Posterior vena cava (tissue), 2 donors: ENCODE measurements around the gene ZNF490. TPM values are rescaled to one million over a fixed set of nuclear protein-coding genes. Genes with fewer than 3 reads are reported as not detected.
A peak's percentile ranks its signal among the peaks of the same experiment; 100 is the strongest.

Source experiments
- DNase-seq: peaks from one replicate; pipeline ENCODE4 v3.0.0-alpha.2; 2020; ENCODE audit warnings: low spot score
- intact Hi-C, 2 donors: fragments of 100-400 bp; cut with DNase I; formaldehyde crosslinking; loops; one replicate each; pipeline versions ENCODE4 v1.14.1 to v1.14.2; 2022 to 2023
- total RNA-seq, 2 donors: library from RNA; stranded (reverse); fragmentation: NEBNext Ultra II Directional; extraction: Animal tissue kit (Norgen Biotek cat#: 25700); gene quantifications; one replicate each; pipeline ENCODE4 v1.2.1, GENCODE V29; 2021
- donor health status: DM: yes; HTN: yes; CAD: no.
- donor health status: DM: yes; HTN: yes; CAD: no.

Gene ZNF490
- total RNA-seq, 2 donors from 2014 or later = 5.4 to 6.3 TPM

DNA sequence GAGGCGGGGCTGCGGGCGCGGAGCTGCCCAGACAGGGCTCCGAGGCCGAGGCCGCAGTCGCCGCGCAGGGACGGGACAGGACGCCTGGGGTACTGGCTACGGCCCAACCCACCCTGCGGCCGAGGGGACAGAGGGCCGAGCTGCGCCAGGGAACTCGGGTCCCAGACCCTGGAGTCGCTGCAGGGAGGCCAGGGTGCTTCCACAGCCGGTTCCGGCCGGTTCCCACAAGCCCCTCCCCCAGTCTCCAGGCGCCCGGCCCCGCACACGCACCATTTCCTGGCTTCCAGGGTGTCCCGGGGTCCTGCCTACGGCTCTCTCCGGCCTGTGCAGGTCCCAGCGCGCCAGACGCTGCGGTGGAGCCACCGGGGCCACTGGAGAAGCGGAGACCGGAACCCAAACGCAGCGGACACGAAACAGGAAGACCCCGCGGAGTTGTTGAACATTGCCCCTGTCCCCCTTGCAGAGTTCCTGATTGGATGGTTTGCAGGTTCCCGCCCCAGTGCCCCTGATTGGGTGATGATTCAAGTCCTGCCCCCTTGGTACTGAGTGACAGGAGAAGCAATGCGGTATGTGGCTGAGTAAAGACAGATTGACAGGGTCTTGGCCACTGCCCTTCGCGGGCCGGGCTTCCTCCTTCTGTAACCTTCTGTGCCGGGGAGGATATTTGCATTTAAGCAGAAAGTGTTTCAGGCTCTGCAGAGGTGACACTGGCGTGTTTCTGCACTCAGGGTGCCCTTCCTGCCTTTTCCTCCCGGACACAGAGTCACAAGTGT is 59.4 kb downstream of the ZNF490 start, which contains the start of gene ZNF564:
ZNF564 (minus strand) TSS at position 423 of the 773 bp plus-strand sequence; CDS start at position 273, 150 bp downstream.
- peak; percentile 96 for DNase-seq
- intact Hi-C loops = no loop called here

DNA sequence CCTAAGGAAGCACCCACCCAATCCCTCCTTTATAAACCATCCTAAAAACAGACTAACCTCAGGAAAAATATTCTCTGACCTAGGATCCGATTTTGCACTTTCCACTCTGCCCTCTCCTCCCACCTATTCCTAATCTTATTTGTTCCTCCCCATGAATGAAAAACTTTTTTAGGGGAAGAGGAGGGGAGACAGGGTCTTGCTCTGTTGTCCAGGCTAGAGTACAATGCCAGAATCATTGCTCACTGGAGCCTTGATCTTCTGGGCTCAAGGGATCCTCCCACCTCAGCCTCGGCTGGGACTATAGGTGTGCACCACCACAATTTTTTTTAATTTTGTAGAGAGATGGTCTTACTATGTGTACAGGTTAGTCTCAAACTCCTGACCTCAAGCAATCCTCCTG is 63.7 kb downstream of the ZNF490 start:
- DNase-seq = no peak
- intact Hi-C loops = no loop called here

DNA sequence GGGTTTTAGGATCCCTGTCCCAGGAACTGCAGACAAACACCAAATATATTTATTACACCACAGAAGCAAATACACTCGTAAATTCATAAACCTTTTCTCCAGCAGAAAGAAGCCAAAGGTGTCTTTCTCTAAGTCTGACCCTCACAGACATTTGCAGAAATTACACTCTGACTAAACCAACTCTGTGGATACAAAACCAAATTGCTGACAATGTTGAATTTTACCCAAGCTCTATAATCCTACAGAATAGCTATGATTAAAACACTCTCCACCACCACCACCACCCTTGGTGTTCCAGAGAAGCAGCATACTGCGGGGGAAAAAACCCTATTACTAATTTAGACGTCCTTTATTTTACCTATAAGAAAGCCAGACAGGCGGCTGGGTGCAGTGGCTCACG is 64.5 kb downstream of the ZNF490 start:
- intact Hi-C loops = no loop called here
- no peak for DNase-seq

DNA sequence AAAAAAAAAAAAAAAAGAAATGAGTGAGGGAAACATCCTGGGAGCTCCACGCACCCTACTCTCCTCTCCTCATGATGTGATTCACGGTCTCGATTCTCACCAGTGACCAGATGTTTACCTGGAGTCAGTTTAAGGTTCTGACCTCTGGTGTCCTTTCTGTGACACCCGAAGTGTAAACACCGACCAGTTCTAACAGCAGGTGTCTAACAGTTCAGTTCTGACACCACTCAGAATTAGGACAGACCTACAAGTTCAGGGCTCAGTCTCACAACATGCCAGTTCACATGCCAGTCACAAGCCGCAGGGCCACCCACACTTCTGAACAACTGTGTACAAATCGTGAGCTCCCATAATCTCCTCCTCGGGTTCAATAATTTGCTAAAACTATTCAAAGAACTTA is 65.3 kb downstream of the ZNF490 start:
- DNase-seq = no peak
- intact Hi-C loops = no loop called here

DNA sequence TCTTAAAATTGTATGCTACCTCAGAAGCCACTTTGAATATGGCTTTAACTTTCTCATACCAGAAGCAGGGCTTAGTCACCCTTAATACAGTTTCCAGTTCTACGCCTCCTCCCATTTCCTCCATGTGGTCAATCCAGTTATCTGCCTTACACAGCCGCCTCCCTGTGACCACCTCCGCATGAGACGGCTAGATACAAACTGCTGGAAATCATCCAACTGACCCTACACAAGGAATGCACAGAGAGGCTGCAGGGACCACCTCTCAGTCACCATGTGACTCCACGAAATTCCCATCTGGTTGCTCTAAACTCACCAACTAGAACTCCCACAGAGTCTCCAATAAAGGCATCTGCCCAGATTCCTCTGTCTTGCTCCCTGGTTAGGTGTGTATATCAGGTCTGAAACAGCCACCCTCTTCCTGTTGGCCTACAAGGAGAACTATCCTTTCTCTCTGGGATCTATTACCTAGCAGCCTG is 66.2 kb downstream of the ZNF490 start:
- intact Hi-C loops = no loop called here
- DNase-seq = no peak

DNA sequence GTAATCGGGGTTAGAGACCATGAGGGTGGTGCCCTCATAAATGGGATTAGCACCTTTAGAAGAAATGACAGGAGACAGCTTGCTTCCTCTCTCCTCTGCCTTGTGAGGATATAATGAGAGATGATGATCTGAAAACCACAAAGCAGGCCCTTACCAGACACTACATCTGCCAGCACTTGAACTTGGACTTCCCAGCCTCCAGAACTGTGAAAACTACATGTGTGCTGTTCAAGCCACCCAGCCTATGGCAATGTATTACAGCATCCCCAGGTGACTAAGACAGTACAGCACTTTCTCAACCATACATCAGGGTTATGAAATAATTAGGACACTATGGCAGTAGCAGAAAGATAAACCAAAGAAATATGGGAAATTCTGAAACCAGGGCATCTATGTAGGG is 66.8 kb downstream of the ZNF490 start:
- intact Hi-C loops = no loop called here
- no peak for DNase-seq

Other genes with a start within 250 kb of the ZNF490 start
- gene ZNF442, start 245.1 kb downstream of the ZNF490 start, total RNA-seq = 1 to 10 TPM; 4.9 to 7.7 TPM
- gene ZNF799, start 209.5 kb downstream of the ZNF490 start, total RNA-seq = 1 to 10 TPM; 4.1 to 4.6 TPM
- gene ZNF443, start 169.8 kb downstream of the ZNF490 start, total RNA-seq = 1 to 10 TPM; 2.8 to 4.6 TPM
- 1 to 10 TPM; 2.9 to 3.0 TPM for gene ZNF709, start 126.0 kb downstream of the ZNF490 start, total RNA-seq
- 10 to 100 TPM; 11.8 to 12.6 TPM for gene ZNF564, start 59.3 kb downstream of the ZNF490 start, total RNA-seq
- 10 to 100 TPM; 26.8 to 28.5 TPM for gene ZNF791, start 107 bp upstream of the ZNF490 start, total RNA-seq
- gene MAN2B1, start 55.9 kb upstream of the ZNF490 start, total RNA-seq = 10 to 100 TPM; 57.2 to 95.8 TPM
- 1 to 10 TPM; 6.7 to 6.9 TPM for gene WDR83, start 56.0 kb upstream of the ZNF490 start, total RNA-seq
- gene DHPS, start 71.1 kb upstream of the ZNF490 start, total RNA-seq = 10 to 100 TPM; 47.2 to 52.6 TPM
- gene GNG14, start 77.2 kb upstream of the ZNF490 start, total RNA-seq = not detected
- gene FBXW9, start 85.8 kb upstream of the ZNF490 start, total RNA-seq = 1 to 10 TPM; 3.1 to 3.6 TPM
- 10 to 100 TPM; 57.5 to 59.2 TPM for gene TNPO2, start 113.1 kb upstream of the ZNF490 start, total RNA-seq
- 100 to 1,000 TPM; 109 to 121 TPM for gene TRIR, start 123.9 kb upstream of the ZNF490 start, total RNA-seq
- gene GET3, start 126.7 kb upstream of the ZNF490 start, total RNA-seq = 10 to 100 TPM; 41.2 to 42.6 TPM
- not detected for gene BEST2, start 141.0 kb upstream of the ZNF490 start, total RNA-seq
- gene HOOK2, start 164.7 kb upstream of the ZNF490 start, total RNA-seq = 10 to 100 TPM; 20.2 to 21.7 TPM
- 100 to 1,000 TPM; 193 to 418 TPM for gene JUNB, start 180.7 kb upstream of the ZNF490 start, total RNA-seq
- 100 to 1,000 TPM; 126 to 130 TPM for gene PRDX2, start 191.0 kb upstream of the ZNF490 start, total RNA-seq
- 1 to 10 TPM in 1 of 2 donors, under 1 TPM in 1; 1.00 to 1.6 TPM for gene THSD8, start 191.3 kb upstream of the ZNF490 start, total RNA-seq
- 1 to 10 TPM; 4.3 to 5.1 TPM for gene RNASEH2A, start 195.8 kb upstream of the ZNF490 start, total RNA-seq
- not detected for gene RTBDN, start 223.8 kb upstream of the ZNF490 start, total RNA-seq
- gene MAST1, start 227.7 kb upstream of the ZNF490 start, total RNA-seq = under 1 TPM in 1 of 2 donors, not detected in 1; 0.37 TPM